Central memory CD8-positive, alpha-beta T cell (primary cell): ENCODE results near the gene CIITA.
"Not testable (repeated sequence)": the region's sequence is repeated elsewhere in the genome, so short reads cannot be mapped to it uniquely, and the experiment has no call there.

ENCODE experiments used
- ATAC-seq: fragments of 150-1000 bp; cut with Tn5 transposase; replicated peaks from 2 replicates; pipeline ENCODE4 v1.10.0; 2022; ENCODE audit warnings: mild to moderate bottlenecking, moderate FRiP score, moderate number of reproducible peaks; ENCODE audit not compliant: poor library complexity, severe bottlenecking; ENCODE audit errors: extremely low read depth
- DNase-seq, 2 donors: peaks; one replicate each; pipeline ENCODE4 v3.0.0; 2021; ENCODE audit warnings: low spot score in 2 of 2
- H3K27ac Mint-ChIP-seq: one replicate; pipeline ENCODE4 v1.8.0; 2022; ENCODE audit warnings: low read depth, mild to moderate bottlenecking, moderate library complexity, mixed read lengths
- H3K27me3 Mint-ChIP-seq: one replicate; pipeline ENCODE4 v1.8.0; 2022; ENCODE audit warnings: mixed read lengths
- H3K36me3 Mint-ChIP-seq: one replicate; pipeline ENCODE4 v1.8.0; 2022; ENCODE audit warnings: mild to moderate bottlenecking, moderate library complexity, mixed read lengths; ENCODE audit not compliant: insufficient read depth
- H3K4me1 Mint-ChIP-seq: one replicate; pipeline ENCODE4 v1.8.0; 2022; ENCODE audit warnings: mixed read lengths
- H3K4me3 Mint-ChIP-seq: one replicate; pipeline ENCODE4 v1.8.0; 2022; ENCODE audit warnings: mild to moderate bottlenecking, moderate library complexity, mixed read lengths
- H3K9me3 Mint-ChIP-seq: one replicate; pipeline ENCODE4 v1.8.0; 2022; ENCODE audit warnings: mixed read lengths

CIITA gene

DNA sequence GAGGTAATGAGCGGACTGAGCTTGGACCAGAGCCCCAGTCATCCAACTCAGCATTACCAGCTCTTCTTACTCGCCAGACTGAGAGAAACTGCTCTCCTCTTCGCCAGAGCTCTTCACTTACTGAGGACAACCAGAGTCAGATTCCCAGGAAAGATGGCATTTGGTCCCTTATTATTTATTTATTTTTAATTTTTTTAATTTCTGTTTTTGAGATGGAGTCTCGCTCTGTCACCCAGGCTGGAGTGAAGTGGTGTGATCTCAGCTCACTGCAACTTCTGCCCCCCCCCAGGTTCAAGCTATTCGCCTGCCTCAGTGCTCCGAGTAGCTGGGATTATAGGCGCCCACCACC, 42.0 kb downstream of the CIITA start:
- no peaks in the 10 kb centered on the region for H3K4me1 Mint-ChIP-seq

GRCh38 chr16:10920726-10921427, 43.9 kb downstream of the CIITA start:
- no peak overlapping the region for H3K27ac Mint-ChIP-seq
- no peak for ATAC-seq
- H3K4me3 Mint-ChIP-seq = no peak overlapping the region
- DNase-seq = no peak
- no peaks in the 10 kb centered on the region for H3K9me3 Mint-ChIP-seq
- H3K36me3 Mint-ChIP-seq = peaks cover 20% of the 10 kb centered on the region
- H3K27me3 Mint-ChIP-seq = no peaks in the 10 kb centered on the region
- no peaks in the 10 kb centered on the region for H3K4me1 Mint-ChIP-seq

More for the DNA sequence above, 42.0 kb downstream of the CIITA start:
- Mint-ChIP-seq H3K27ac (no peak overlapping the region), H3K27me3 (no peaks in the 10 kb centered on the region), H3K36me3 (peaks cover 15% of the 10 kb centered on the region), H3K9me3 (no peaks in the 10 kb centered on the region), H3K4me3 (no peak overlapping the region)
- no peak for ATAC-seq
- no peak for DNase-seq

- Mint-ChIP-seq H3K4me3 (no peak overlapping the region), H3K27ac (no peak overlapping the region), H3K4me1 (no peaks in the 10 kb centered on the region), H3K9me3 (no peaks in the 10 kb centered on the region), H3K36me3 (peaks cover 23% of the 10 kb centered on the region), H3K27me3 (no peaks in the 10 kb centered on the region)
- no peak for DNase-seq
- no peak for ATAC-seq
Observed at GRCh38 chr16:10921536-10922327, 44.7 kb downstream of the CIITA start.

DNA sequence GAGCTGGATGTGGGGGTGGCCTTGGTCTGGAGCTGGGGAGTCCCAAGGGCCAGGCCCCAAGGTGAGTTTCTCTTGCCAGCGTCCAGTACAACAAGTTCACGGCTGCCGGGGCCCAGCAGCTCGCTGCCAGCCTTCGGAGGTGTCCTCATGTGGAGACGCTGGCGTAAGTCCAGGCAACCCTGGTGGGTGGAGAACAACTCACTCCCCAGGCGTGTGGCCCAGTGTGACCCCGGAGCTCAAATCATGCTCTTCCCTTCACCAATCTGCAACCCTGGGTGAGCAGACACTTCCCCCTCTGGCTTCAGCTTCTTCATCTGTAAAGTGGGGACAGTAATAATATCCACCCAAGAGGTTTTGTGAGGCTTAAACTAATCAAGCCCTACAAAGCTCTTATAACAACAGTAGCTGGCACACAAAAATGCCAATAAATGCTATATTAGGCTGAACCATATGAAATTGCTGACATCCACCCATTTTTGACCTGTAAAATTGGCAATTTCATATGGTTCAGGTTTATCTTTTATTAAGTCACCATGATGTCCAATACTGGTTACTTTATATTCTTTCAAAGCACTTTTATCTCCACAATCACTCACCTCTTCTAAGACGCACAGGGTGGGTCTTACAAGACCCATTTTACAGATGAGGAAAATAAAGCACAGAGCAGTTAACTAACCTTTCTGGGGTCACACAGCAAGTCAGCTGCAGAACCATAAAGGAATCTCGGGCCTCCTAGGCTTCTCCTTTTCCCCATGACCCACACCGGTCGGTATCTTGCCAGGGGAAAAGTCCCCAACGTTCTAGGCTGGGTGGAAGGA, 45.5 kb downstream of the CIITA start:
- ATAC-seq = no peak
- Mint-ChIP-seq H3K4me3 (no peak overlapping the region), H3K27ac (no peak overlapping the region)

GRCh38 chr16:10923146-10923649, 46.2 kb downstream of the CIITA start:
- Mint-ChIP-seq H3K27me3 (no peaks in the 10 kb centered on the region), H3K4me3 (no peak overlapping the region), H3K9me3 (no peaks in the 10 kb centered on the region), H3K4me1 (no peaks in the 10 kb centered on the region), H3K27ac (no peak overlapping the region), H3K36me3 (peaks cover 26% of the 10 kb centered on the region)
- DNase-seq (no peak), ATAC-seq (no peak)

More for the DNA sequence above, 45.5 kb downstream of the CIITA start:
- H3K27me3 Mint-ChIP-seq = no peaks in the 10 kb centered on the region
- H3K9me3 Mint-ChIP-seq = no peaks in the 10 kb centered on the region
- H3K36me3 Mint-ChIP-seq = peaks cover 23% of the 10 kb centered on the region
- DNase-seq = no peak
- H3K4me1 Mint-ChIP-seq = no peaks in the 10 kb centered on the region

DNA sequence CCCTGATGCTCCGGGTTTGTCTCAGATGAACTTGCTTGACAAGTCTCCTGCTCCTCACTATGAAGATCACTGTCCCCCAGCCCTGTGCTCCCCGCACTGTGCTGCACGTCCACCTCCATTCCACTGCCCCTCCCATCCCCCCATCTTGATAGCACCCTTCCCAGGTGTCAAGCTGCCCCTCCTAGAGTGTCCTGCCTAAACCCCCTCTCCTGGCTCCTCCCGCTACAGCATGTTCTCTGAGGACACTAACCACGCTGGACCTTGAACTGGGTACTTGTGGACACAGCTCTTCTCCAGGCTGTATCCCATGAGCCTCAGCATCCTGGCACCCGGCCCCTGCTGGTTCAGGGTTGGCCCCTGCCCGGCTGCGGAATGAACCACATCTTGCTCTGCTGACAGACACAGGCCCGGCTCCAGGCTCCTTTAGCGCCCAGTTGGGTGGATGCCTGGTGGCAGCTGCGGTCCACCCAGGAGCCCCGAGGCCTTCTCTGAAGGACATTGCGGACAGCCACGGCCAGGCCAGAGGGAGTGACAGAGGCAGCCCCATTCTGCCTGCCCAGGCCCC, 46.7 kb downstream of the CIITA start:
- Mint-ChIP-seq H3K27me3 (no peaks in the 10 kb centered on the region), H3K9me3 (no peaks in the 10 kb centered on the region), H3K36me3 (peaks cover 29% of the 10 kb centered on the region), H3K4me1 (no peaks in the 10 kb centered on the region), H3K4me3 (no peak overlapping the region), H3K27ac (no peak overlapping the region)
- ATAC-seq (no peak), DNase-seq (no peak)

GRCh38 chr16:10925285-10925684, 48.3 kb downstream of the CIITA start:
- peaks cover 26% of the 10 kb centered on the region for H3K36me3 Mint-ChIP-seq
- not testable (repeated sequence) for H3K4me1 Mint-ChIP-seq, H3K27me3 Mint-ChIP-seq, DNase-seq, H3K27ac Mint-ChIP-seq, ATAC-seq, H3K4me3 Mint-ChIP-seq, H3K9me3 Mint-ChIP-seq

DNA sequence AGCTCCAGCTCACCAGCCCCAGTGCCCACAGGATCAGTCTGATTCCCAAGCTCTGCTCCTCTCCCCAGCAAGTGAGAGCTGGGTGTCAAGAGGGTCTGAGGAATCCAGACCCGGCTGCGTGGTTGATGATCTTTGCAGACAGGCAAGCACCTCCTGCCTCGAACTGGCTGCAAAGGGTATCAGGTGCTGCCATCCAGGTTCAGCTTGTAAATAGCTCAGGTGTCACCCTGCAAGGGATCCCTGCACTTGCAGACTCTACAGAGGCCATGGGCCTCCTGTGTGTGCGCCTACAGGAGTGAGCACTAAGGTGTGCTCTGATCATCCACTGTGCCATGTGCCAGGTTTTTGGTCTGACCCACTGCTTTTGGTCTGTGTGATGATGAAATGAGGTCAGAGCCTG, 49.1 kb downstream of the CIITA start:
- no peak for ATAC-seq
- Mint-ChIP-seq H3K9me3 (no peaks in the 10 kb centered on the region), H3K27ac (no peak overlapping the region), H3K4me3 (no peak overlapping the region), H3K36me3 (peaks cover 26% of the 10 kb centered on the region), H3K27me3 (no peaks in the 10 kb centered on the region), H3K4me1 (peaks cover 7% of the 10 kb centered on the region)
- DNase-seq = no peak

DNA sequence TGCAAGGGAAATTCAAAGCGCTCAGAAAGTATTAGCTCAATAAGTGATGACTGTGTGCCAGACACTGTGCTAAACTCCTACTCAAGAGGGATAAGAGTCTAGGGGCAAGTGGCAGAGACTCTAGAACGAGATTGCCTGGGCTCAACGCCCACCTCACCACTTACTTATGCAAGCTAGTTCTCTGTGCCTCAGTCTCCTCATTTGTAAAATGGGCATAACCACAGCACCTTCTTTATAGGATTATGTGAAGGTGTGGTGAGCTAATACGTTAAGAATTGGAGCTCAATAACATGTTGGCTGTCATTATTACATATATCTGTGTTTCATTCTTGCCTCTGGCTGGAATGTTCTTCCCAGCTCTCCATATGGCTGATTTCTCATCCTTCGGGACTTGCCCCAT, 49.9 kb downstream of the CIITA start:
- no peak for ATAC-seq
- Mint-ChIP-seq H3K27me3 (no peaks in the 10 kb centered on the region), H3K9me3 (no peaks in the 10 kb centered on the region), H3K36me3 (peaks cover 28% of the 10 kb centered on the region), H3K4me1 (peaks cover 7% of the 10 kb centered on the region), H3K4me3 (no peak overlapping the region), H3K27ac (no peak overlapping the region)
- no peak for DNase-seq

- DNase-seq = no peak
- no peak overlapping the region for H3K4me3 Mint-ChIP-seq
- H3K4me1 Mint-ChIP-seq = peaks cover 7% of the 10 kb centered on the region
- no peaks in the 10 kb centered on the region for H3K9me3 Mint-ChIP-seq
- H3K27me3 Mint-ChIP-seq = no peaks in the 10 kb centered on the region
- no peak overlapping the region for H3K27ac Mint-ChIP-seq
- no peak for ATAC-seq
- H3K36me3 Mint-ChIP-seq = peaks cover 28% of the 10 kb centered on the region
Observed at GRCh38 chr16:10927497-10928112, 50.6 kb downstream of the CIITA start.

DNA sequence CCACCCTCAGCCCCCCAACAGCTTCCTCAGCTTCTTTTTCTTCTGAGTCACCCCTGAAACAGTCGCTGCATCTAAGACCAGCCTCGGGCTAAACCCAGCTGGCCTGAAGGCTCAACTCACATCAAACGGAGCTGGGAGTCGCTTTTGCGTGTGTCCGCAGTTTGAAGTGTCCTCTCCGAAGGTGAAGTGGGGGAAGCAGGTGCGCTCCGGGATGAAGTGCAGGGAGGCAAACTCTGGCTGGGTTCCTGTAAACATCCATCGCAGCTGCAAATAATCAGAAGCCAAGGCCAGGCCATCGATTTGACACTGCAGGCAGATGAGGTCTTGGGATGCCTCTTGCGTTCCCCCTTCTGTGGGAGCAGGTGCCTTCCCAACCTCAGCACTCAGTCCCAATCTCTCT, 52.1 kb downstream of the CIITA start:
- DNase-seq, H3K27ac Mint-ChIP-seq, H3K9me3 Mint-ChIP-seq, H3K4me3 Mint-ChIP-seq, H3K27me3 Mint-ChIP-seq, ATAC-seq: not testable (repeated sequence)
- Mint-ChIP-seq H3K36me3 (peaks cover 30% of the 10 kb centered on the region), H3K4me1 (peaks cover 12% of the 10 kb centered on the region)
